ENCODE measurements around the gene PRKN.
A peak's percentile ranks its signal among the peaks of the same experiment; 100 is the strongest.
"Not testable (repeated sequence)": the region's sequence is repeated elsewhere in the genome, so short reads cannot be mapped to it uniquely, and the experiment has no call there.

The PRKN gene

GRCh38 chr6:161891542-161891941 lies 836.0 kb downstream of the PRKN start:
- no peak for FAIRE-seq

GRCh38 chr6:161890832-161891297 lies 836.7 kb downstream of the PRKN start:
- DNase-seq (ENCODE audit: insufficient read length, low spot score), result no peak
- FAIRE-seq, result no peak

More at GRCh38 chr6:161891542-161891941, 836.0 kb downstream of the PRKN start:
- no peak for DNase-seq (ENCODE audit: insufficient read length, low spot score)

- FAIRE-seq (no peak), DNase-seq (ENCODE audit: insufficient read length, low spot score) (no peak)
Observed at GRCh38 chr6:161890133-161890831, 837.3 kb downstream of the PRKN start.

DNA sequence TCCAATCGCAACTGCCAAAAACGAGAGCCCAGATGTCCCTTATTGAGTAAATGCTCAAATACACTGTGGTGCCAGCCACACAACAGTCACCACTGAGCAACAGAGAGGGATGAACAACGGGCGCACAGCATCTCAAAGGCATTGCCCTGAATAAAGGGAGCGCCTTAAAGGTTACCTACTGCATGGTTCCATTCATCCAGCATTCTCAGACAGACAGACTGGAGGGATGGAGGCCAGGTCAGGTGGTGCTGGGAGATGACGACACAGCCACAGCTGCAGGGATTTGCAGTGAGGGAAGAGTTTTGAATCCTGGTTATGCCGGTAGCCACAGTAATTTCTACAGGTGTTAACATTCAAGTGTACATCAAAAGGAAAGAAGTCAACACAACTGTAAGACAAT lies 838.2 kb downstream of the PRKN start:
- FAIRE-seq, result no peak

DNA sequence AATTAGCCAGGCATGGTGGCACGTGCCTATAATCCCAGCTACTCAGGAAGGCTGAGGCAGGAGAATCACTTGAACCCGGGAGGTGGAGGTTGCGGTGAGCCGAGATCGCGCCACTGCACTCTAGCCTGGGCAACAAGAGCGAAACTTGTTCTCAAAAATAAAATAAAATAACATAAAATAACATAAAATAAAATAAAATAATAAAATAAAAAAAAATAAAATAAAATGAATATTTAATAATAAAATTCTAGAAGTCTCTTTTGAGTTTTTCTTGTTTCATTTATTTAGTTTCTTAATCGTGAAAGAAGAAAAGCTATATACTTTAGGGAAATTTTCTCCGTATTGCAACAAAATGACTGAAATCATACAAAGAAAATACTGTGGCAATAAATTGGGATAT lies 841.0 kb downstream of the PRKN start:
- not testable (repeated sequence) for FAIRE-seq

More for the DNA sequence above, 838.2 kb downstream of the PRKN start:
- no peak for DNase-seq (ENCODE audit: insufficient read length, low spot score)

DNA sequence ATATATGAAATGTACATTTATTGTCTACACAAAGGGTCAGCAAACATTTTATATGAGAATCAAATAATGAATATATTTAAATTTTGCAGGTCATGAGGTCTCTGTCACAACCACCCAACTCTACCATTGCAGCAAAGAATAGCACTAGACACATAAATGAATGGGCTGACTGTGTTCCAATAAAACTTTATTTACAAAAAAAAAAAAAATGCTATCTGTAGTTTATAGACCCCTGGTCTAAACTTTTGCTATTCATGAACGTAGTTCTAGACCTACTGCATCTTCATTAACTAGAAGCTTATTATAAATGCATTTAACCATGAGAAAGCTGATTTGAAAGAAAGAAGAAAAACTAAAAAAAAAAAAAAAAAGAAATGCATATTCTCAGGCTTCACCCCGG lies 842.8 kb downstream of the PRKN start:
- FAIRE-seq (no peak), DNase-seq (ENCODE audit: insufficient read length, low spot score) (no peak)

More for the DNA sequence above, 841.0 kb downstream of the PRKN start:
- not testable (repeated sequence) for DNase-seq (ENCODE audit: insufficient read length, low spot score)

DNA sequence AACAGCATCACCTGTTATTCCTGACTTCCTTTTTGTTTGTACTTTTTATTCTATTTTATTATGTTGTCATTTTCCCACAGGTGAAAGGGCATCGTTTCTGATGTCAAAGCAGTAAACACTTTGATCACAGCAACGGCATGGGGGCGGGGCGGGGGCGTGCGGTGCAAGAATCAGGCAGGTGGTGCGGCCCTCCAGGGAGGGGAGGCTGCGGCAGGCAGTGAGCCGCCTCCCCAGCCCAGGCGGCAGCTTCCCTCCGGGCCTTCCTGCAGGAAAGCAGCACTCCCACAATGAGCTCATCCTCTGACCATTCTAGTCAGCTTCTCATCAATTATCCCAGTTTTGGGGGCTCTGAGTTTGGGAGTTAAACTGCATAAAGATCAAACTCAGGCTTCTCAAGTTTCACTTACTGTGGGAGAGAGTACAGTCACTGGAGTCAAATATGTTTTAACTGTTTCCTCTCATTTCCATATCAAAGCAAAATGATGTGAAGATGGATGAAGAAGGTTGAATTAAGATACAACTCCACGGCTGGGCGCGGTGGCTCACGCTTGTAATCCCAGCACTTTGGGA lies 845.3 kb downstream of the PRKN start:
- no peak for FAIRE-seq
- peak; percentile 2 for DNase-seq (ENCODE audit: insufficient read length, low spot score)

DNA sequence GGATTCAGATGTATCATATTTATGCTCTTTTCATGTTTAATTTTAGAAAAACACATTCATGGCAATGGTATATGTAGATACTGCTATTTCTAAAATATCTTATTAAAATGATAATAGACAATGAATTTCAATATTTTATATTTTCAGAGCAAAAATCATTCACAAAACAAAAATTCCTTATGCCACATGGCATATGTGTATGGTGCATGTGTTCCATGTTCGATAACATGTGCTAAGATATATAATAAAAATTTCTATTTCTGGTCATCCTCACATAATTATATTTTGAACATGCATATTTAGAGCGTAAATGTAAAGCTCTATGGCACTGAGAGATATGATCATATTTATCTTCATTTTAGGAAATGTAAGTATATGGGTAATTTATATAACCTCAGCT lies 847.5 kb downstream of the PRKN start:
- FAIRE-seq (no peak), DNase-seq (ENCODE audit: insufficient read length, low spot score) (no peak)

GRCh38 chr6:161876231-161876630 lies 851.3 kb downstream of the PRKN start:
- FAIRE-seq, result no peak
- no peak for DNase-seq (ENCODE audit: insufficient read length, low spot score)

GRCh38 chr6:161870236-161870901 lies 857.2 kb downstream of the PRKN start:
- FAIRE-seq (no peak), DNase-seq (ENCODE audit: insufficient read length, low spot score) (no peak)

DNA sequence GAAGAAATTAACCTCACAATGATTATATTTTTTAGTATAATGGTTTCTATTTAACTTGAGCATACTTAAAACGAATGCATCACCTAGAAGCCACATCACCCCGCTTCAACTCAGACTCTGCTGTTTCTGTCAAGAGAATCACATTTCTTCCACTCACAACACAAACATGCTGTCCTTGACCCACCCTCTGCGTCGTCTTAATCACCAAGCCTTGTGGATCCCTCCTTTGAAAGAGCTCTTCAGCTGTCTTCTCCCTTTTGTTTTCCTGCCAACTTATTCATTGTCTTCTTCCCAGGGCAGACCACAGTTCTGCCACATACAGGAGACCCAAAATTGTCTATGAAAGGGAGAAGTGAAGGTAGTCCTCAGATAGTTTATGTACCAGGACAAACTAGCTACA lies 858.1 kb downstream of the PRKN start:
- DNase-seq (ENCODE audit: insufficient read length, low spot score) (no peak), FAIRE-seq (no peak)

GRCh38 chr6:161866570-161866969 lies 861.0 kb downstream of the PRKN start:
- DNase-seq (ENCODE audit: insufficient read length, low spot score) (no peak), FAIRE-seq (no peak)

GRCh38 chr6:161861061-161861460 lies 866.5 kb downstream of the PRKN start:
- FAIRE-seq; DNase-seq (ENCODE audit: insufficient read length, low spot score): not testable (repeated sequence)

- DNase-seq (ENCODE audit: insufficient read length, low spot score) (no peak), FAIRE-seq (no peak)
Observed at GRCh38 chr6:161853657-161854056, 873.9 kb downstream of the PRKN start.

DNA sequence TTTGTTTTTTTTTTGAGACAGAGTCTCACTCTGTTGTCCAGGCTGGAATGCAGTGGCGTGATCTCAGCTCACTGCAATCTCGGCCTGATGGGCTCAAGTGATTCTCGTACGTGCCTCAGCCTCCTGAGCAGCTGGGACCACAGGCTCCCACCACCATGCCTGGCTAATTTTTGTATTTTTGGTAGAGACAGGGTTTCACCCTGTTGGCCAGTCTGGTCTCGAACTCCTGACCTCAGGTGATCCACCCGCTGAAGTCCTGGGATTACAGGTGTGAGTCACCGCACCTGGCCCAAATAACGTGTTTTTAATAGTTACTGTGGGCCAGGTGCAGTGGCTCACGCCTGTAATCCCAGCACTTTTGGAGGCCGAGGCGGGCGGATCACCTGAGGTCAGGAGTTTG lies 876.1 kb downstream of the PRKN start:
- DNase-seq (ENCODE audit: insufficient read length, low spot score), result not testable (repeated sequence)

GRCh38 chr6:161850562-161850961 lies 877.0 kb downstream of the PRKN start:
- DNase-seq (ENCODE audit: insufficient read length, low spot score) (no peak), FAIRE-seq (no peak)

More for the DNA sequence above, 876.1 kb downstream of the PRKN start:
- not testable (repeated sequence) for FAIRE-seq

DNA sequence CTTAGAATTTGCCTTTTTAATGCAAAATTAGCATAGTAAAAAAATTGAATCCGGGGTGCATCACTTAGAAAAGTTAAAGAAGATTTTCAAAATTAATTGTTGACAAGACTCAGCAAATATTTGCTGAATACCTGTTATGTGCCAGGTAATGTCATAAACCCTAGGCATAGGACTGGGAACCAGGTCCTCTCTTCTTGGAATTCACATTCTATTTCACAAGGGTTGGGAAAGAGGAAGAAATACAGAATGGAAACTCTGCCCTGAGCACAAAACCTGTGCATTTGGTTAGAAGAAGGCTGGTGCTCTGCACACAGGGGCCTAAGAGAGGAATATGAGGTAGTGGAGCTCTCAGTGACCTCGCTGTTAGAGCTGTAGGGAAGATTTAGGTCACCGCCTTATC lies 879.9 kb downstream of the PRKN start:
- DNase-seq (ENCODE audit: insufficient read length, low spot score) (no peak), FAIRE-seq (no peak)

DNA sequence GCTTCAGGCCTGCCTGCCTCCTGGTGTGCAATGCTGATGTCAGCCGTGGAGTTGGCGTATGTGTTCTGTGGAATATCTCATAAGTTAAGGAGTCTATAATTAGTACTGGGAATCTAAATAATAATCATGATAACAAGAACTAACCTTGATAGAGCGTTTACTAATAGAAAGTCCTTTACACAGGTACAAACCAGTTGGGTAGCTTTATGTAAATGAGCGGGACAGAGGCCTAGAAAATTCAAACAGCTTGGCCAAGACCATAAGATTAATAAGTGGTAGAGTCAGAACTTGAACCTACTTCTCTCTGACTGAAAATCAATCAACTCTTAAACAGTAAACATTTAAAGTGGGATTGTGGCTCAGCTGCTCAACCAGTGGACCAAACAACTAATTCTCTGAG lies 882.8 kb downstream of the PRKN start:
- DNase-seq (ENCODE audit: insufficient read length, low spot score), result no peak
- no peak for FAIRE-seq

DNA sequence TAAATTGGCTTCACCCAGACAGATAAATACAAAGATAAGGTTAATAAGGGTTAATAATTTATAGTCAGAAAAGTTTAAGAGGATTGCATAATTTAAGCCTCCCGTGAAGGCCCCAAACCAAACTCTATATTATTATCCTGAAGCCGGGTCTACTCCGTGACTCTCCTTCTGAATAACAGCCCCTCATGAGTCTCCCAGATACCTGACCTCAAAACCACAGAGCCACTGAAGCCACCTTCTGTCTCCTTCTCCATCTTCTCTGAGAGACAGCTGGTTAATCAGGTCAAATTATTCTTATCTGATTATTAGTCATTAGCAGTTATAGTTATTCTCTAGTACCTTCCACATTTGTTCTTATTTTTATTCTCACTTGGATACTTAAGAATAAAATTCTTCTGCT lies 884.5 kb downstream of the PRKN start:
- FAIRE-seq (no peak), DNase-seq (ENCODE audit: insufficient read length, low spot score) (no peak)

GRCh38 chr6:161840380-161840779 lies 887.2 kb downstream of the PRKN start:
- DNase-seq (ENCODE audit: insufficient read length, low spot score), result no peak
- FAIRE-seq, result no peak

- FAIRE-seq (no peak), DNase-seq (ENCODE audit: insufficient read length, low spot score) (no peak)
Observed at GRCh38 chr6:161838306-161839035, 889.1 kb downstream of the PRKN start.
